Caco-2 (cell line): ENCODE results near the gene NRK. TPM values are rescaled to one million over a fixed set of nuclear protein-coding genes. Genes with fewer than 3 reads are reported as not detected.
"Not testable (repeated sequence)": the region's sequence is repeated elsewhere in the genome, so short reads cannot be mapped to it uniquely, and the experiment has no call there.

Source experiments
- BruUV-seq: library from RNA; stranded (reverse); fragments of 400-500 nt; replicated peaks from 2 replicates; lab custom pipeline; 2021; lab: Mats Ljungman, UMichigan
- CTCF ChIA-PET: fragments of 300-600 bp; sonication (Branson Sonifier 250); formaldehyde crosslinking; loops from one replicate; lab custom pipeline; 2022; ENCODE audit warnings: antibody characterized with exemption; lab: Charles Lee
- POLR2A ChIA-PET: fragments of 300-600 bp; sonication (Branson Sonifier 250); formaldehyde crosslinking; loops from one replicate; lab custom pipeline; 2022; ENCODE audit warnings: antibody characterized with exemption; lab: Charles Lee
- DNase-seq, 2 experiments: peaks; one replicate each; pipeline versions ENCODE4 v3.0.0 to v3.0.0-alpha.2; 2020 to 2022
- H3K27me3 ChIP-seq: replicated peaks from 2 replicates; pipeline ENCODE4 v1.6.0; 2011; ENCODE audit warnings: low read length; ENCODE audit not compliant: control insufficient read depth, insufficient read depth
- H3K36me3 ChIP-seq: 2 replicates; pipeline ENCODE4 v1.5.1; 2011; ENCODE audit warnings: low read length; ENCODE audit not compliant: control insufficient read depth, insufficient read depth
- H3K4me1 ChIP-seq: fragments of 250-450 bp; sonication (Bioruptor Pico); 2 replicates; pipeline ENCODE4 v1.5.1; 2020; ENCODE audit warnings: mild to moderate bottlenecking
- H3K4me3 ChIP-seq: 2 replicates; pipeline ENCODE4 v1.5.1; 2011; ENCODE audit warnings: low read depth, mild to moderate bottlenecking, control low read depth, low read length
- H3K9me3 ChIP-seq: fragments of 250-450 bp; sonication (Bioruptor Pico); 2 replicates; pipeline ENCODE4 v1.5.1; 2020; ENCODE audit warnings: mild to moderate bottlenecking, moderate library complexity
- H3K27ac Mint-ChIP-seq: one replicate; pipeline ENCODE4 v1.8.0; 2022; ENCODE audit warnings: mixed read lengths; ENCODE audit not compliant: unreplicated experiment
- H3K27me3 Mint-ChIP-seq: one replicate; pipeline ENCODE4 v1.8.0; 2022; ENCODE audit warnings: mixed read lengths; ENCODE audit not compliant: insufficient read depth, unreplicated experiment
- H3K36me3 Mint-ChIP-seq: one replicate; pipeline ENCODE4 v1.8.0; 2022; ENCODE audit warnings: mild to moderate bottlenecking, mixed read lengths; ENCODE audit not compliant: insufficient read depth, unreplicated experiment
- H3K4me1 Mint-ChIP-seq: one replicate; pipeline ENCODE4 v1.8.0; 2022; ENCODE audit warnings: low read depth, mixed read lengths; ENCODE audit not compliant: unreplicated experiment
- H3K4me3 Mint-ChIP-seq: one replicate; pipeline ENCODE4 v1.8.0; 2022; ENCODE audit warnings: mild to moderate bottlenecking, moderate library complexity, mixed read lengths; ENCODE audit not compliant: unreplicated experiment
- H3K9me3 Mint-ChIP-seq: one replicate; pipeline ENCODE4 v1.8.0; 2022; ENCODE audit warnings: mixed read lengths; ENCODE audit not compliant: unreplicated experiment
- CTCF ChIP-seq, 2 experiments: fragments of 200-600 bp in 1 of 2; IDR thresholded peaks; 1 replicate in 1 of 2; 2 replicates in 1 of 2; pipeline versions ENCODE4 v1.5.1 to v1.8.0; 2011 to 2022; ENCODE audit warnings: antibody characterized with exemption in 1 of 2, control low read depth in 1 of 2, inconsistent platforms in 1 of 2, low read depth in 1 of 2, low read length in 1 of 2, mild to moderate bottlenecking in 1 of 2, moderate library complexity in 1 of 2; ENCODE audit not compliant: insufficient read depth in 1 of 2, severe bottlenecking in 1 of 2, unreplicated experiment in 1 of 2
- intact Hi-C: fragments of 100-400 bp; cut with micrococcal nuclease; formaldehyde crosslinking; loops from one replicate; pipeline ENCODE4 v1.10.0; 2022; ENCODE audit not compliant: unreplicated experiment
- total RNA-seq: library from RNA; stranded (reverse); gene quantifications from 2 replicates; pipeline ENCODE4 v1.2.3, GENCODE V29; 2022

The NRK gene
- total RNA-seq, 1 experiment from 2014 or later = 0.16 TPM

GRCh38 chrX:105845631-105846030, 23.3 kb downstream of the NRK start:
- CTCF ChIA-PET = no interaction called here

GRCh38 chrX:105850100-105850499, 27.8 kb downstream of the NRK start:
- H3K36me3 Mint-ChIP-seq, H3K4me1 Mint-ChIP-seq, CTCF ChIA-PET, H3K9me3 Mint-ChIP-seq, intact Hi-C loops, DNase-seq, H3K4me3 ChIP-seq, POLR2A ChIA-PET, H3K4me1 ChIP-seq, H3K9me3 ChIP-seq, H3K27ac Mint-ChIP-seq, H3K36me3 ChIP-seq, BruUV-seq, H3K27me3 Mint-ChIP-seq, H3K27me3 ChIP-seq, H3K4me3 Mint-ChIP-seq: not testable (repeated sequence)

More at GRCh38 chrX:105845631-105846030, 23.3 kb downstream of the NRK start:
- Histone ChIP-seq H3K9me3 (no peaks in the 10 kb centered on the region), H3K4me3 (no peak overlapping the region), H3K4me1 (no peaks in the 10 kb centered on the region), H3K27me3 (no peaks in the 10 kb centered on the region), H3K36me3 (no peaks in the 10 kb centered on the region)
- BruUV-seq = no TSS peak
- no peaks in the 10 kb centered on the region for H3K27me3 Mint-ChIP-seq
- no peaks in the 10 kb centered on the region for H3K4me1 Mint-ChIP-seq
- no peaks in the 10 kb centered on the region for H3K36me3 Mint-ChIP-seq
- no peak overlapping the region for H3K27ac Mint-ChIP-seq
- intact Hi-C loops = no loop called here
- DNase-seq = no peak
- H3K4me3 Mint-ChIP-seq = no peak overlapping the region
- POLR2A ChIA-PET = no interaction called here
- no peak for TF ChIP-seq CTCF (IDR thresholded peaks at IDR 0.05; ENCODE audit: insufficient read depth in 1 of 2, low read depth in 1 of 2, low read length in 1 of 2, severe bottlenecking in 1 of 2, unreplicated experiment in 1 of 2)
- no peaks in the 10 kb centered on the region for H3K9me3 Mint-ChIP-seq

- DNase-seq = no peak
- Mint-ChIP-seq H3K27ac (no peak overlapping the region), H3K9me3 (no peaks in the 10 kb centered on the region), H3K4me3 (no peak overlapping the region), H3K4me1 (no peaks in the 10 kb centered on the region), H3K36me3 (no peaks in the 10 kb centered on the region), H3K27me3 (no peaks in the 10 kb centered on the region)
- H3K4me3 ChIP-seq = no peak overlapping the region
- TF ChIP-seq CTCF (IDR thresholded peaks at IDR 0.05; ENCODE audit: insufficient read depth in 1 of 2, low read depth in 1 of 2, low read length in 1 of 2, severe bottlenecking in 1 of 2, unreplicated experiment in 1 of 2) = no peak
- intact Hi-C loops = no loop called here
- CTCF ChIA-PET = interaction anchor here (0.7 kb wide), 1 partner anchor 10 kb away, joined by 4 read pairs; no protein-coding TSS in a partner anchor
- H3K4me1 ChIP-seq = no peaks in the 10 kb centered on the region
- H3K27me3 ChIP-seq = no peaks in the 10 kb centered on the region
- POLR2A ChIA-PET = no interaction called here
- H3K9me3 ChIP-seq = no peaks in the 10 kb centered on the region
- BruUV-seq = no TSS peak
- H3K36me3 ChIP-seq = no peaks in the 10 kb centered on the region
Observed at GRCh38 chrX:105865709-105866108, 43.4 kb downstream of the NRK start.

GRCh38 chrX:105869701-105870100, 47.4 kb downstream of the NRK start:
- Histone ChIP-seq H3K4me1 (no peaks in the 10 kb centered on the region), H3K36me3 (no peaks in the 10 kb centered on the region), H3K4me3 (no peak overlapping the region), H3K27me3 (no peaks in the 10 kb centered on the region), H3K9me3 (no peaks in the 10 kb centered on the region)
- H3K27me3 Mint-ChIP-seq = peaks cover 3% of the 10 kb centered on the region
- ChIA-PET CTCF (no interaction called here), POLR2A (no interaction called here)
- H3K4me1 Mint-ChIP-seq = no peaks in the 10 kb centered on the region
- no peak for TF ChIP-seq CTCF (IDR thresholded peaks at IDR 0.05; ENCODE audit: insufficient read depth in 1 of 2, low read depth in 1 of 2, low read length in 1 of 2, severe bottlenecking in 1 of 2, unreplicated experiment in 1 of 2)
- DNase-seq = no peak
- H3K9me3 Mint-ChIP-seq = no peaks in the 10 kb centered on the region
- H3K27ac Mint-ChIP-seq = no peak overlapping the region
- intact Hi-C loops = no loop called here
- H3K36me3 Mint-ChIP-seq = no peaks in the 10 kb centered on the region
- H3K4me3 Mint-ChIP-seq = no peak overlapping the region
- BruUV-seq = no TSS peak
